ENCODE results near the gene HAUS7.

Gene HAUS7

DNA sequence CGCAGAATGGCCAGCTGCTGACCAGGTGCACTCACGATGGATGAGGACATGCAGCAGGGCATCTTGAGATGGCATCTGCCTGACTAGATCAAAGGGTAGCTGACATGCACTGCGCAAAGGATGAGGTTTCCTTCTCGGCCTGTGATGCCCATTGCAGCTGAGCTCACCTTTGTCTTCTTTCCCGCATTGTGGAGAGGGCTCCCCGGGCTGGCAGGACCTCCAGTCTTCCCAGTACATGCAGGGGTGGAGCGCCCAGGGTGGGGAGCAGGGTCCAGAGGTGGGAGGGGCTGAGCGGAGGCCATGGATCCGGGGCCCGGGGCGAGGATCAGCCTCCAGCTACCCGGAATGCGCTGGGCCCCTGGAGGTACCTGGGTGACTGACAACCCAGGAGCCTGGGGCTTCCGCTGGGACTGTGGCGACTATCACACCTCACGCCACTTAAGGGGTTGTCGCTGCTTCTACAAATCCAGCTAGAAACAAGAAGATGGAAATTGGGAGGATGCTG lies 36.5 kb downstream of the HAUS7 start:
- TF ChIP-seq, protein P1, sequence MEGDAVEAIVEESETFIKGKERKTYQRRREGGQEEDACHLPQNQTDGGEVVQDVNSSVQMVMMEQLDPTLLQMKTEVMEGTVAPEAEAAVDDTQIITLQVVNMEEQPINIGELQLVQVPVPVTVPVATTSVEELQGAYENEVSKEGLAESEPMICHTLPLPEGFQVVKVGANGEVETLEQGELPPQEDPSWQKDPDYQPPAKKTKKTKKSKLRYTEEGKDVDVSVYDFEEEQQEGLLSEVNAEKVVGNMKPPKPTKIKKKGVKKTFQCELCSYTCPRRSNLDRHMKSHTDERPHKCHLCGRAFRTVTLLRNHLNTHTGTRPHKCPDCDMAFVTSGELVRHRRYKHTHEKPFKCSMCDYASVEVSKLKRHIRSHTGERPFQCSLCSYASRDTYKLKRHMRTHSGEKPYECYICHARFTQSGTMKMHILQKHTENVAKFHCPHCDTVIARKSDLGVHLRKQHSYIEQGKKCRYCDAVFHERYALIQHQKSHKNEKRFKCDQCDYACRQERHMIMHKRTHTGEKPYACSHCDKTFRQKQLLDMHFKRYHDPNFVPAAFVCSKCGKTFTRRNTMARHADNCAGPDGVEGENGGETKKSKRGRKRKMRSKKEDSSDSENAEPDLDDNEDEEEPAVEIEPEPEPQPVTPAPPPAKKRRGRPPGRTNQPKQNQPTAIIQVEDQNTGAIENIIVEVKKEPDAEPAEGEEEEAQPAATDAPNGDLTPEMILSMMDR (IDR thresholded peaks at IDR 0.05; ENCODE audit: control extremely low read depth, extremely low read depth, low read depth, missing control alignments): no peak
- ChIA-PET CTCF (interaction anchor here (1.0 to 1.2 kb wide), 2 partner anchors 27 to 35 kb away, joined by 3 read pairs; no protein-coding TSS in a partner anchor), POLR2A (no interaction called here)
- no peak for DNase-seq (ENCODE audit: extremely low spot score)

DNA sequence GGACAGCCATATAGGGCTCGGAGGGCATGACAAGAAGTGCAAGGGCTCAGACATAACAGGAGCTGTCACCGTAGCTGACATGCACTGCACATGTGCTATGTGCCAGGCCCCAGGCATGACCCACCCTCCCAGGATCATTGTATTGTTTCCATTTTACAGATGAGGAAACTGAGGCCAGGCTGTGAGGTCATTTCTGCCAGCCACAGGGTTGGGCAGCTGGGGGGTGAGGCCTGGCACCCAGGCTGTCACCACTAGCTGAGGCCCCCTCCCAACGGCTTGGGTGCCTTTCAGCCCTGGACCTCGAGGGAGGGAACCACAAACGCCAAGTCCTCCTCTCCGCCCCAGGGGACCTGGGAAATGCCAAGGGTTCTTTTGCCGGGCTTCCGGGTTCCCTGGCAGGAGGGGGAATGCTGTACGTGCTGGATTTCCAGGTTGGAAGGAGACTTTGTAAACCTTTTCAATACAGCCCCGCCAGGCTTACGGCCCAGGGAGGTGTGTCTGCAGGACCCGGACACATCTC lies 37.2 kb downstream of the HAUS7 start:
- CTCF ChIA-PET: interaction anchor here (1.0 to 1.2 kb wide), 2 partner anchors 28 to 34 kb away, joined by 3 read pairs; no protein-coding TSS in a partner anchor
- no peak for DNase-seq (ENCODE audit: extremely low spot score)
- POLR2A ChIA-PET: no interaction called here
- TF ChIP-seq, protein P1 (IDR thresholded peaks at IDR 0.05; ENCODE audit: control extremely low read depth, extremely low read depth, low read depth, missing control alignments): no peak

DNA sequence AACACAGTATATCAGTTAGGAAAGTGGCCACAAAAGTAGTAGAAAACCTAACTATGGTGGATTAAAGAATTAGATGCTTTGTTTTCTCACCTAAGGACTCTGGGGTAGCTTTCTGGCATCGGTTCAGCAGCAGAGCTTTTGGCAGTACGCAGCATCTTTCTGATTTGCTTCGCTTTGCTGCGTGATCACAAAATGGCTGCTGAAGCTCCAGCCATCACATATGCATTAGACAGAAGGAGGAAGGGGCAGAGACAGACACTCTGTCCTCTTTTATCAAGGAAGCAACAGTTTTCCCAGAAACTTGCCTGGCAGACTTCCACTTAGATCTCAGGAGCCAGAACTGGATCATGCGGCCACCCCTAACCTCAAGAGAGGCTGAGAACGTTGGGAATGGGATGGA lies 39.6 kb downstream of the HAUS7 start:
- POLR2A ChIA-PET: no interaction called here
- DNase-seq (ENCODE audit: extremely low spot score): no peak
- CTCF ChIA-PET: no interaction called here
- TF ChIP-seq, protein P1 (IDR thresholded peaks at IDR 0.05; ENCODE audit: control extremely low read depth, extremely low read depth, low read depth, missing control alignments): no peak

DNA sequence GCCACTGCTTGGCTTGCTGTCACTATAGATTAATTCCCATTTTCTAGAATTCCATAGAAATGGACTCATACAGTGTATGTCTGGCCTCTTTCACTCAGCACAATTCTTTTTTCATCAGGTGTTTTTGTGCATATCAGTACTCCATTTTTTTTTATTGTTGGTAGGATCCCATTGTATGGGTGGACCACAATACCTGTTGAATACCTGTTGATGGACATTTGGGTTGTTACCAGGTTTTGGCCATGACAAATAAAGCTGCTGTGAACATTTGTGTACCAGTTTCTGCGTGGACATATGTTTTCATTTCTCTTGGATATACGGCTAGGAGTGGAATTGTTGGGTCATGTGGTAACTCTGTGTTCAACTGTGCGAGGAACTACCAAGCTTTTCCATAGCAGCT lies 44.2 kb downstream of the HAUS7 start:
- TF ChIP-seq, protein P1 (IDR thresholded peaks at IDR 0.05; ENCODE audit: control extremely low read depth, extremely low read depth, low read depth, missing control alignments): no peak
- ChIA-PET POLR2A (no interaction called here), CTCF (no interaction called here)
- no peak for DNase-seq (ENCODE audit: extremely low spot score)

DNA sequence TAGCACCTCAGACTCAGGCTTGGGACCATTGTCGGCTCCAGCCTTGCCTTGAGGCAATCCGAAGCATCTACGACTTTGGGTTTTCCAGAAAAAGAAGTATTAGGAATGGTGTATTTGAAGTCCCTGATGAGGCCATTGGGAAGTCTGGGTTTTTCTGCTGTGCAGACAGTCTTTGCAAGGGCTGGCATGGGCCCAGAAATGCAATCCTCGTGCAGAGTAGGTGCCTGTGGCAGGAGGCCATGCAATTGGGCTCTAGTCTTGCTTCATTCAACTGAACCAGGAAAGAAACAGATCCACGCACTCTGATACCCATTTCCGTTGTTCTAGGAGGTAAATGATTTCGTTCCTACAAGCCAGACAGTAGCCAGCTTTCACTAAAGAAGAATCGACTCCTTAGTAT lies 46.7 kb downstream of the HAUS7 start:
- ChIA-PET POLR2A (no interaction called here), CTCF (no interaction called here)
- TF ChIP-seq, protein P1 (IDR thresholded peaks at IDR 0.05; ENCODE audit: control extremely low read depth, extremely low read depth, low read depth, missing control alignments): no peak
- no peak for DNase-seq (ENCODE audit: extremely low spot score)

DNA sequence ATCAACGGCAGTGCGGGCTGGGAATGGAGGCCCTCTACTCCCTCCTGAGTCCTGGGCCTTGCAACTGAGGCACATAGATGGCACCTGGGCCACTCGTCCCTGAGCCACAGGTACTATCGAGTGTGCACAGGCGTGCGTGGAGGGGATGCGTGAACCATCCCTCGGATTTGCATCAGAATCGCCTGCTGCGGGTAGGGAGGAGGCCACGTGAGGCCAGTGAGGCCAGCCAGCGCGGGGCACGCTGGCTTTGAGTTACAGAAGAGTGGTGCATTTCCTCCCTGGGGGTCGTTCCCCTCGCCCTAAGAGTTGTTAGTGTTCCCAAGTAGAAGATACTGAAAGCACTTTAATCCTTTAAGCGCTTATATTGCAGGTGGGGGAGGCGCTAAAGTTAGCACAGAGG lies 48.5 kb downstream of the HAUS7 start:
- ChIA-PET POLR2A (no interaction called here), CTCF (no interaction called here)
- no peak for DNase-seq (ENCODE audit: extremely low spot score)
- TF ChIP-seq, protein P1 (IDR thresholded peaks at IDR 0.05; ENCODE audit: control extremely low read depth, extremely low read depth, low read depth, missing control alignments): no peak

Measured in GM10248 (cell line).